ENCODE data around the gene ATP6V1B1.

ATP6V1B1 gene

DNA sequence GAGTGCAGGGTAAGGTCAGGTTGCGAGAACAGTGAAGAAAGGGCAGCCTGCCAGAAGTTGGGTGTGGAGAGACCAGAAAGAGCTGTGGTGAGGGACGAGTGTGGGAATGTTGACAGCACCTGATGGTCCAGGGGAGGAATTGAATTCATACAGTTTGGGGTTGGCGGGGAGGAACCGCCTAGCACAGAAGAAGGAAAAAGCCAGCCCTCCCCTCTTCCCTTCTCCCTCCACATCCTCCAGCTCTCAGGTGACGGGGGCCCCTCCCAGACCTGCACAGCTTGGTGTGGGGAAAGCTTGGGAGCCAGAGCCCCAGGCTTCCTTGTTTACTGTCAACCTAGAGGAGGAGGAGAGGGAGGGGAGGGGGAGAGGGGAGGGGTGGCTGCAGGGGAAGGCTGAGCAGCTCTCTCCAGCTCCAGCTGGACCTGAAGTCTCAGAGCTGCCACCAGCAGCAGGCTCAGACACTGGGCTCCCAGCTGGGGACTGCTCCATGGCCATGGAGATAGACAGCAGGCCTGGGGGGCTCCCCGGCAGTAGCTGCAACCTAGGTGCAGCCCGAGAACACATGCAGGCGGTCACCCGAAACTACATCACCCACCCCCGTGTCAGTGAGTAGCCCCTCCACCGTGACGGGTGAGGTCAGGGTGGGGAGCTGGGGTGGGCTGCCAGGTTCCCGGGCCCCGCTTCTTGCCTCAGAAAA is at the start of gene ATP6V1B1:
Gene ATP6V1B1, plus strand, starts transcription at position 433 of the 697 bp plus-strand sequence. Its CDS starts 55 bp downstream, at position 488.
- no peaks in the 10 kb centered on the region for H3K4me1 ChIP-seq (ENCODE audit: insufficient read depth, low read length)
- no peaks in the 10 kb centered on the region for H3K36me3 ChIP-seq (ENCODE audit: insufficient read depth, low read length)
- H3K27me3 ChIP-seq (ENCODE audit: control insufficient read depth in 1 of 2, insufficient read depth in 2 of 2, low read length in 2 of 2) = peaks cover 0 to 22% of the 10 kb centered on the region in 2 donors
- no peaks in the 10 kb centered on the region for H3K9me3 ChIP-seq (ENCODE audit: low read length)
- no peak within 1 kb of the TSS for H3K27ac ChIP-seq (ENCODE audit: low read depth, low read length)
- H3K9ac ChIP-seq (ENCODE audit: low read length) = no peak within 1 kb of the TSS
- no peak within 1 kb of the TSS for H3K4me3 ChIP-seq (ENCODE audit: low read depth in 1 of 2, low read length in 2 of 2)

DNA sequence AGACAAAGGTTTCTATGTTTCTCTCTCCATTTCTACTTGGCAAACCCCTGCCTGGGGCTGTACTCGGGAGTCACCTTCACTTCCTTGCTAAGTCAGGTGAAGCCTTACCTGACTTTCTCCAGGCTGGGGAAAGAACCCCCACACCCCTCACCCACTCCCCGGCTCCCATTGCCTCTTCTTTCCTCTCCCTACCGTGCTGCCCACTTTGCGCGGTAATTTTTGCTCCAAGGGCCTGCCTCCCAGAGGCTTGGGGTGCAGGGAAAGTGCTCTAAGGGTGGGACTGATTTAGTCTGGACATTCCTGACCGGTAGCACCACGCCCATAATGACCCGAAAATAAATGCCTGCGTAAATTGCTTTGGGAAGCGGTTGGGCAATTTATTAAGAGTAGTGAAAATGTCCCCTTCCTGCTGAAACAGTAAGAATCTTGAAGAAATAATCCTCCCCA is 49.1 kb upstream of the ATP6V1B1 start:
- Histone ChIP-seq H3K27ac (ENCODE audit: low read depth, low read length) (no peak overlapping the region), H3K4me3 (ENCODE audit: low read depth in 1 of 2, low read length in 2 of 2) (no peak overlapping the region), H3K9me3 (ENCODE audit: low read length) (no peaks in the 10 kb centered on the region), H3K27me3 (ENCODE audit: control insufficient read depth in 1 of 2, insufficient read depth in 2 of 2, low read length in 2 of 2) (peaks cover 61 to 77% of the 10 kb centered on the region in 2 donors), H3K9ac (ENCODE audit: low read length) (no peak overlapping the region), H3K36me3 (ENCODE audit: insufficient read depth, low read length) (no peaks in the 10 kb centered on the region), H3K4me1 (ENCODE audit: insufficient read depth, low read length) (peaks cover 12% of the 10 kb centered on the region)

DNA sequence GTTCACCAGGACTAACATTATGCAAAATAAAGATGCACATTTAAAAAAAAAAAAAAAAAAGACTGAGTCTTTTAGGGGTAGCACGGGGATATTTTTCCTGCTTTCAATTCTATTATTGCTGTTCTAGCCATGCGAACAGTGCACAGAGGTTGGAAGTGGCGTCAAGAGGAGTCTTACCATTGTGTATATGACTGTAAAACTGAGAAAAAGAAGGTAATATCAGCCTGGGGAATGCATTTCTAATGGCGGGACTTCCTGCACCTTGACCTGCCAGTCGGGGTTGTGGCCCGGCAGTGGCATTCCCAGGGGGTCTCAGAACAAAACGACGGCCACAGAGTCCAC is 48.5 kb upstream of the ATP6V1B1 start:
- peaks cover 12% of the 10 kb centered on the region for H3K4me1 ChIP-seq (ENCODE audit: insufficient read depth, low read length)
- peak overlapping the region; percentile 28 to 34 for H3K4me3 ChIP-seq (ENCODE audit: low read depth in 1 of 2, low read length in 2 of 2)
- H3K27ac ChIP-seq (ENCODE audit: low read depth, low read length) = no peak overlapping the region
- no peak overlapping the region for H3K9ac ChIP-seq (ENCODE audit: low read length)
- no peaks in the 10 kb centered on the region for H3K36me3 ChIP-seq (ENCODE audit: insufficient read depth, low read length)
- H3K9me3 ChIP-seq (ENCODE audit: low read length) = no peaks in the 10 kb centered on the region
- H3K27me3 ChIP-seq (ENCODE audit: control insufficient read depth in 1 of 2, insufficient read depth in 2 of 2, low read length in 2 of 2) = peaks cover 65 to 81% of the 10 kb centered on the region in 2 donors

DNA sequence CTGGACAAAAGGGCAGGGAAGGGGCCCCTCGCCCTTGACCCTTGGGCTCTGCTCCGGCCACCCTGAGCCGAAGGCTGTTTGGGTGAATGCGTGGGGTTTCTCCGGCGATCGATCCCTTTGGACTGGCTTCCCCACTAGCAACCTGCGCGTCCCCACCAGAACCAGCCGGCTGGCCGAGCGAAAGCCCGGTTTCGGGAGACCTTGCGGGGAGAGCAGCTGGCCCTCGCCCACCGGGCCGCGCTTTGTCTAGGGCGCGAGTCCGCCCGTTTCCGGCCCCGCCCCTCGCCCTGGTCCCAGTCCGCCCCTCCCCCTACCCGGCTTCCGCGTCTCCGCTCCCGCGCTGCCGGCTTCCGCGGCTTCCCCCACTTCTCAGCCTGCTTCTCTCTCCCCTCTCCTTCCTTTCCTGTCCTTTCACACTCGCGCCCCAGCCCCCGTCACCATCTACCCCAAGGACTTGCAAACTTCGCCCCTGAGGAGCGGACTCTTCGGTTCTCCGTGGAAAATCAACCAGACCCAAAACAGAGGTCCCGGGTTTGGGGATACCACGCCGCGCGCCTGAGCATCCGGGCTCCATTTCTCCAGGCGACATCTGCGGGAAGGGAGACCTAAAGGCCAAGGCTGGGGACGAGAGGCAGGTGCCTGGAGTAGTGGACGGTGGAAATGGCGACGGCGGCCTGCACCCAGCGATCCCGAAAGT is 48.0 kb upstream of the ATP6V1B1 start:
- H3K27ac ChIP-seq (ENCODE audit: low read depth, low read length) = no peak overlapping the region
- peak overlapping the region; percentile 28 to 34 for H3K4me3 ChIP-seq (ENCODE audit: low read depth in 1 of 2, low read length in 2 of 2)
- H3K9me3 ChIP-seq (ENCODE audit: low read length) = no peaks in the 10 kb centered on the region
- H3K9ac ChIP-seq (ENCODE audit: low read length) = no peak overlapping the region
- peaks cover 65 to 81% of the 10 kb centered on the region in 2 donors for H3K27me3 ChIP-seq (ENCODE audit: control insufficient read depth in 1 of 2, insufficient read depth in 2 of 2, low read length in 2 of 2)
- H3K36me3 ChIP-seq (ENCODE audit: insufficient read depth, low read length) = no peaks in the 10 kb centered on the region
- H3K4me1 ChIP-seq (ENCODE audit: insufficient read depth, low read length) = peaks cover 12% of the 10 kb centered on the region

DNA sequence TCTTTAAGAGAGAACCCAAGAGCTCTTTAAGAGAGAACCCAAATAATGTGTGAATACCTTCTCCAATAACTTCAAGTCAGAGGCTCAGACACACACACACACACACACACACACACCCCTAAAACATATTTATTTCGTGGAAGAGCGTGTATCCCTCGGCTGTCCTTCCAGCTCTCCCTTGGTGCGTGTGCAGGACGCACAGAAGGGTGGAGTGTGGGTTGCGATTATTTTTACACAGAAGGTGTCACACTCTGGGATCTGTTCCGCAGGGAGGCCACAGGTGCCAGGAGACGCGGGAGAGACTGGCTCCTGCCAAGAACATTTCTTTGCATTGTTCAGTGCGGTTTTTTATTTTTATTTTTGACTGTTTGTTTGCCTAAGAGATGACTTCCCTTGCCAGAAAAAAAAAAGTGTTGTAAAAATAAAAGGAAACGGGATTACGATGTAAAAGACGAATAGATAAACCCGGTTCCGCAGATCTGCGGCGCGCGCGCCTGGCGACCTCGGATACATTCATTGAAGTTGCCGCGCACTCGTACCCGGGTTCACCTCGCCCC is 47.3 kb upstream of the ATP6V1B1 start:
- Histone ChIP-seq H3K27ac (ENCODE audit: low read depth, low read length) (no peak overlapping the region), H3K9me3 (ENCODE audit: low read length) (no peaks in the 10 kb centered on the region), H3K4me1 (ENCODE audit: insufficient read depth, low read length) (peaks cover 12% of the 10 kb centered on the region), H3K36me3 (ENCODE audit: insufficient read depth, low read length) (no peaks in the 10 kb centered on the region), H3K27me3 (ENCODE audit: control insufficient read depth in 1 of 2, insufficient read depth in 2 of 2, low read length in 2 of 2) (peaks cover 65 to 80% of the 10 kb centered on the region in 2 donors), H3K9ac (ENCODE audit: low read length) (no peak overlapping the region), H3K4me3 (ENCODE audit: low read depth in 1 of 2, low read length in 2 of 2) (peak overlapping the region in 1 of 2 donors; percentile 20)

DNA sequence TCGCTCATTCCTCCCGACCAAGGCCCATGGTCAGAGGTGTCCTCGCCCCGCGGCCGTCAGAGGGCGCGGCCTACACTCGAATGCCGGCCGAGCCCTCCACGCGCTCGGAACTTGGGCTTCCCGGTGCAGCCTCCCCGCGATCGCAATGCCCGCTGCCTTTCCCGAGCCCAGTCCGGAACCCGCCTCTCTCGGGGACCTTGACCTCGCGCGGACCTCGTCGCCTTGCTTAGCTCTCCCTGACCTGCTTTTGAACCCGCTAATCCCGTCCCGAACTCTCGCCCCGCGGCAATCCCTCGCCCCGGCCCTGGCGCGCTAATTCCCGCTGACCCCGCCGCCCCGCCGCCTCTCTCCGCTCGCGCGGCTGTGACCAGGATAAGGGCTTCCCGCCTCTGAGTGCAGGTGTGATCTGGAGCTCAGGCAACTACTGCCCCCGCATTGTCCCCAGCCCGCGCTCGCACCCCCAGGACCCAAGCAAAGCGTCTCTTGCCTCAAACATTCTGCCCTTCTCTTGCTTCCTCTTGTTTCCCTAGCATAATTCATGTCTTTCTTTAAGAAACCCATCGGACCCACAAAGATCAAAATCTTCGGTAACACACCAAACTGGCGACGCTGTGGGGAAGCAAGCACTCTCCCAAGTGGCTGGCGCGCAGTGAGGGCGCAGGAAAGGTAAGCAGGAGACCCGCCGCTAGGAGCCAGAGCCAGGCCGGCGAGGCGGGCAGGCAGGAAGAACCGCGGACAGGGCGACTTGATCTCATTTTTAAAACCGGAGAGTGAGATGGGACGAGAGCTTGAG is 46.6 kb upstream of the ATP6V1B1 start:
- H3K27me3 ChIP-seq (ENCODE audit: control insufficient read depth in 1 of 2, insufficient read depth in 2 of 2, low read length in 2 of 2) = peaks cover 65 to 74% of the 10 kb centered on the region in 2 donors
- no peaks in the 10 kb centered on the region for H3K9me3 ChIP-seq (ENCODE audit: low read length)
- no peak overlapping the region for H3K9ac ChIP-seq (ENCODE audit: low read length)
- H3K4me1 ChIP-seq (ENCODE audit: insufficient read depth, low read length) = peaks cover 12% of the 10 kb centered on the region
- no peaks in the 10 kb centered on the region for H3K36me3 ChIP-seq (ENCODE audit: insufficient read depth, low read length)
- H3K27ac ChIP-seq (ENCODE audit: low read depth, low read length) = no peak overlapping the region
- peak overlapping the region in 1 of 2 donors; percentile 20 for H3K4me3 ChIP-seq (ENCODE audit: low read depth in 1 of 2, low read length in 2 of 2)

DNA sequence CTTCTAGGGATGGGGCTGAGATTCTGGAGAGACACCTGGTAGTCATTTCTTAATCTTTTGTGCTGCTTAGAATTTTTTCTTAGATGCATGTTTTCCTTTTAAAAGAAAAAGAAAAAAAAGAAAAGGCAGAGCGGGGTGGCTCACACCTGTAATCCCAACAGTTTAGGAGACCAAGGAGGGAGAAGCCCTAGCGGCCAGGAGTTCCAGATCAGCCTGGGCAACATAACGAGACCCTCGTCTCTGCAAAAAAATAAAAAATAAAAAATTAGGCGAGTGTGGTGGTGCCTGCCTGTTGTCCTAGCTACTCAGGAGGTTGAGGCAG is 46.0 kb upstream of the ATP6V1B1 start:
- H3K27ac ChIP-seq (ENCODE audit: low read depth, low read length) = no peak overlapping the region
- no peaks in the 10 kb centered on the region for H3K36me3 ChIP-seq (ENCODE audit: insufficient read depth, low read length)
- no peak overlapping the region for H3K4me3 ChIP-seq (ENCODE audit: low read depth in 1 of 2, low read length in 2 of 2)
- H3K9ac ChIP-seq (ENCODE audit: low read length) = no peak overlapping the region
- H3K27me3 ChIP-seq (ENCODE audit: control insufficient read depth in 1 of 2, insufficient read depth in 2 of 2, low read length in 2 of 2) = peaks cover 65 to 69% of the 10 kb centered on the region in 2 donors
- peaks cover 12% of the 10 kb centered on the region for H3K4me1 ChIP-seq (ENCODE audit: insufficient read depth, low read length)
- H3K9me3 ChIP-seq (ENCODE audit: low read length) = no peaks in the 10 kb centered on the region

DNA sequence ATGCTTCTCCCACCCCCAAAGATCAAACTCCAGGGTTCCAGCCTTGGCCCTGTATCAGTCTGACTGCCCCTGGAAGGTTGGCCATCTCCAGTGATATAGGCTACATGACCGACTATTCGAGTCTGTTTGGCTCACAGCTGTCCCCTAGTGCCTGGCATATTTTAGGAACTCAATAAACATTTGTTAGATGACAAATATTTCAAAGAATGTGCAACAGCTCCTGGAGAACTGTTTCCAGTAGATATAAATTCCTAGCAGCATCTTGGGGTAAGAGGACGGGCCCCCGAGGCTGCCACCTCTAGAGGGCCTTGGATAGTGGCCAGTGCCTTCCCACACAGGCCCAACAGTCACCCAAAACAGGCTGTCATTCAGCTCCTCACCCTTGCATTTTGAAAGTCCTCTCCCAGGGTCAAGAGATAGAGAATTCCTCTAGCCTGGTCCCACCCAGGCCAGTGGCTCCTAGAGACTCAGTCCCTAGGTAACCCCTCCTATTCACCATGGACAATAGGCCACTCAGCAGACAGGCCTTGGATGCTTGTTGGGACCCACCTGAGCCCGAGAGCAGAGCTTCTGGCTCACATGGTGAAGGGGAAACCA is 45.1 kb upstream of the ATP6V1B1 start:
- Histone ChIP-seq H3K9ac (ENCODE audit: low read length) (no peak overlapping the region), H3K4me1 (ENCODE audit: insufficient read depth, low read length) (peaks cover 12% of the 10 kb centered on the region), H3K27ac (ENCODE audit: low read depth, low read length) (no peak overlapping the region), H3K36me3 (ENCODE audit: insufficient read depth, low read length) (no peaks in the 10 kb centered on the region), H3K27me3 (ENCODE audit: control insufficient read depth in 1 of 2, insufficient read depth in 2 of 2, low read length in 2 of 2) (peaks cover 60 to 66% of the 10 kb centered on the region in 2 donors), H3K9me3 (ENCODE audit: low read length) (no peaks in the 10 kb centered on the region), H3K4me3 (ENCODE audit: low read depth in 1 of 2, low read length in 2 of 2) (no peak overlapping the region)

DNA sequence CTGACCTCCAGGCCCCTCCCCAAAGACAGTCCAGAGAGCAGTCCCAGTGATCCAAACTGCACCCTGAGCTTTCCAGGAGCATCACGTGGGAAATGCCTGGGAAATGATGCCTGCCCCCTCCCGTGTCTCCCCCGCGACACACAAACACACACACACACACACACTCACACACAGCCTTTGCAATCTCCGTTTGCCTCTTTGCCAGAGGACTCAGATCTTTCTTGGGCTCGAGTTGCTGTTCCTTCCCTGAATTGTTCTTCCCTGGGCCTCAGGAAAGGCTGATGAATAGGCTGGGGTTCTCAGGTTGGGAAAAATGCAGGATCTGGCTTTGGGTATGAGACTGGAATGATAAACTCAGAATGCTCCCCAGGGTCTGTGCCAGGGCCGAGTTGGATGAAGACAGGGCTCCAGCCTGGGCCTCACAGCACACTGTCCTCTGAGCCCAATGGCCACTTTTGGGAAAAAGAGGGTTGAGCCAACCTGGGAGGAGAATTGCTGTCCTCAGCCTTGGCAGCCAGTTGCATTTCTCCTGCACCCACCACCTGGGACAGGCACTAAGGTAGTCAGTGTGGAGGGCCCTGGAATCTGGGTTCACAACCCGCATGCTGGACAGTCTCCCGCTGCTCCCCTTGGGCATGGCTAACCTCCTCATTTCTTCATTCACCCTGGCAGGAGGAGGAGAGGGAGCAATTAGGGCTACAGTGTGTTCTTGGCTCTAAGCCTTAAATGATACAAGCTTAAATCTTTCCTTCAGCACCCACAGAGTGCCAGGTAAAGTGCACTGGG is 43.9 kb upstream of the ATP6V1B1 start:
- H3K27me3 ChIP-seq (ENCODE audit: control insufficient read depth in 1 of 2, insufficient read depth in 2 of 2, low read length in 2 of 2) = peaks cover 57 to 66% of the 10 kb centered on the region in 2 donors
- no peaks in the 10 kb centered on the region for H3K36me3 ChIP-seq (ENCODE audit: insufficient read depth, low read length)
- no peak overlapping the region for H3K27ac ChIP-seq (ENCODE audit: low read depth, low read length)
- no peak overlapping the region for H3K9ac ChIP-seq (ENCODE audit: low read length)
- H3K9me3 ChIP-seq (ENCODE audit: low read length) = no peaks in the 10 kb centered on the region
- H3K4me1 ChIP-seq (ENCODE audit: insufficient read depth, low read length) = peaks cover 12% of the 10 kb centered on the region
- H3K4me3 ChIP-seq (ENCODE audit: low read depth in 1 of 2, low read length in 2 of 2) = no peak overlapping the region

DNA sequence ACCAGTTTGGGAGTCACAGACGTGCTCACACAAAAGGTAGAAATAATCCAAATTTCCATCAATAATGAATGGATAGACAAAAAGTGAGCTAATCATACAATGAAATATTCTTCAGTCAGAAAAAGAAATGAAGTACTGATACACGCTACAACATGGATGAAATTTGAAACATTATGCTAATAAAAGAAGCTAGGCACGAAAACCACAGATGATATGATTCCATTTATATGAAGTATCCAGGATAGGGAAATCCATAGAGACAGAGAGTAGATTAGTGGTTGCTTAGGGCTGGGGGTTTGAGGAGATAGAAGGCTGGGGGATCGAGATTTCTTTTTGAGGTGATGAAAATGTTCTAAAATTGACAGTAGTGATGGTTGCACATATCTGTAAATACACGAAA is 43.0 kb upstream of the ATP6V1B1 start:
- Histone ChIP-seq H3K9me3 (ENCODE audit: low read length) (no peaks in the 10 kb centered on the region), H3K27ac (ENCODE audit: low read depth, low read length) (no peak overlapping the region), H3K27me3 (ENCODE audit: control insufficient read depth in 1 of 2, insufficient read depth in 2 of 2, low read length in 2 of 2) (peaks cover 57 to 66% of the 10 kb centered on the region in 2 donors), H3K9ac (ENCODE audit: low read length) (no peak overlapping the region), H3K4me3 (ENCODE audit: low read depth in 1 of 2, low read length in 2 of 2) (no peak overlapping the region), H3K4me1 (ENCODE audit: insufficient read depth, low read length) (peaks cover 7% of the 10 kb centered on the region), H3K36me3 (ENCODE audit: insufficient read depth, low read length) (no peaks in the 10 kb centered on the region)
